Activated CD4-positive, alpha-beta T cell treated with anti-CD3 and anti-CD28 coated beads, Interleukin-2, Interleukin-6, amounts not matched to agents 100 ng/mL and 50 ng/mL, durations not matched to agents 16 hours and 8 hours (primary cell): Measurements from ENCODE around the gene KIF19.

Experiments used
- DNase-seq: peaks from one replicate; pipeline ENCODE4 v3.0.0-alpha.2; 2020

The KIF19 gene

GRCh38 chr17:74307984-74308773 is 17.8 kb upstream of the KIF19 start:
- DNase-seq, result no peak

DNA sequence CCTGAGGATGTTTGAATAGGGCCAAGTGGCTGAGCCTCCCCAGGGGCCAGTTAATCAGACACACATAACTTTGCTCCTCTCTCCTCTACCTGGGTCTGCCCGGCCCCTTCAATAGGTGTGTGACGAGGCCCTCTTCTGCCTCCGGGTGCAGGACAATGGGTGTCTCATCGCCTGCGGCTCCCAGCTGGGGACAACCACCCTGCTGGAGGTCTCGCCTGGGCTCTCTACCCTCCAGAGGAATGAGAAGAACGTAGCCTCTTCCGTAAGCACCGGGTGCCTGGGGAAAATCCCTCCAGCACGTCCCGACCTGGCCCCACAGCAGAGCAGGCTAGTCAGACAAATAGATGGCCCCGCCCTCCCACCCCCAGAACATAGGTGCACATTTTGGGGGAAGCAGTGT is 16.1 kb upstream of the KIF19 start:
- no peak for DNase-seq

DNA sequence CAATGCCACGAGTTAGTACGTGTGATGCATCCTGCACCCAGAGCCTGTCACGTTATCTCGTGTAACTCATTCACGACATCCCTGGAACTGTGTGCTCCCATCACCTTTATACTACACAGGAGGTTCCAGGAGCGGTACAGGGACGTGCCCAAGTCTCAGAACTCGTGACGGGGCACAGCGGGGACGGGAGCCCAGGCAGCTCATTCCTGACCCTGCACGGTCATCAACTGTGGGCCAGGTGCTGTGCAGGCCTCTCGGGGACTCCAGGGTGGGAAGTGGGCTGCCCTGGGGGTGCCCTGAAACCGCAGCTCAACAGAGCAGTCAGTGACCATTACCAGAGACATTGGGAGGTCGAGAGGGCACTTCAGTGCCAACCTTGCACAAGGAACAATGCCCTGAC is 11.1 kb upstream of the KIF19 start:
- no peak for DNase-seq

- no peak for DNase-seq
Observed at GRCh38 chr17:74316220-74316619, 9.8 kb upstream of the KIF19 start.

DNA sequence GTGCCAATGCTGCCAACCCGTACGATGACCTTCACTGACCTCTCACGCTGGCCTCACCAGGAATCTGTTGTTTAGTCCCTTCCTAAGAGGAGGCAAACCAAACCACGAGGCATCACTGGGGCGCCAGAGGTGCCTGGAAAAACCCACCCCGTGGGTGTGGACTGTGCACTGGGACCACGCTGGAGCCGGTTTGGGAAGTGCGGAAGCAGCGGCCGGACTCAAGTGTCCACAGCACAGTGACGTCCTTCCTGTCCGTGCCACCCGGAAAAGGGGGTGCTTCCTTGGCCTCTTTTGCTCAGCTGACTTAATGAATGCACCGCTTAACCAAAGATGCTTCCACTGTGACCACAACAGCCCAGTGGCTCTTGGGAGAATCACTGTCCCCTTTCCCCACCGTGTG is 9.0 kb upstream of the KIF19 start:
- no peak for DNase-seq

DNA sequence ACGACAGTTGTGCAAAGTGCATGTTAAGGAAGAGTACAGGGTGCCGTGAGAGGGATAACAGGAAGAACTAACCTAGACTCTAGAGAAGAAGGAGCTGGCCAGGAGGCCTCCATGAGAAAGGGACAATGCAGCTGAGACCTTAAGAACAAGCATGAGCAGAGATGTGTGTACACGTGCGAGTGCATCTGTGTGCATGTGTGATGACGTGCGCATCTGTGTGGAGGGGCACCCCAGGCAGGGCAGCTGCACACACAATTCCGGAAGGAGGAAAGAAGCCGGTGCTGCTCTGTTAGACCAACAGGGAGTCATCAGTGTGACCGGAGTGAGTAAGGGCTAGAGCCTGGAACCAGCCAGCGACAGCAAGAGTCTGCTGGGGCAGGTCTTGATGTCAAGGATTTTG is 7.6 kb upstream of the KIF19 start:
- DNase-seq, result no peak

- DNase-seq, result no peak
Observed at GRCh38 chr17:74324521-74324920, 1.5 kb upstream of the KIF19 start.

GRCh38 chr17:74325376-74325742 is 667 bp upstream of the KIF19 start:
- DNase-seq, result no peak

DNA sequence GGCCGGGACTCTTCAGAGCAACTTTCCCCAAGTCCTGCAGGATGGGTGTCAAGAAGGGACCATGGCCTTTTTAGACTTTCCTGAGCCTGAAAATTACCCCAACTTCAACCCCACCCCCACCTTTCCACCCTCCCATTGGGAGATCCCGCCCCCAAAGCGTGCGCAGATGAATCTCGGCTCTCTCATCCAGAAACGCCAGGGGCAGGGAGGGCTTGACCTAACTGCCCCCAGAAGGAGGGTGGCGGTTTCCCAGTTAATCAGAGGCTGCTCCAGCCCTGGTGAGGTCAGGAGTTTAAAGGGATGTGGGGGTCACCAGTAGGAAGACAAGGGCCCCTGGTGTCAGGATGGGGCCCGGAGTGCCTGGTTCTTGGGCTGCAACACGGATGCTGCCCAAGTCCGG is 480 bp downstream of the KIF19 start:
- no peak for DNase-seq

DNA sequence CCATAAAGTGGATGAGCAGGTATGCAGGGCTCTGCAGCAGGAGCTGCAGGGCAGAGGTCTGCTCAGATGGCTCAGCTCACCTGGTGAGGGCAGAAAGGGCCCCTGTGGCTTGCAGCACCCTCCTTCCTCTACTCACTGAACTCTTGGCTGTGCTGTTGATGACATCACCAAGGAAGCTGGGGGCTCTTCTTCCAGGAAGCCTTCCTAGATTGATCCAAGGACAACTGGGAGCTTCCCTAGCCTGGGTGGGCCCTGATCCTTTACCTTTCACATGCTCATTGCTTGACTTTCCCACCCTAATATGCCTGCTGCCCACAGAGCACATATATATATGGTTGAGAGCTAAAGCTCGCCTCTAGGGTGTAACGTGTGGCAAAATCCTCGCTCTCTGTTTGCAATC is 2.5 kb downstream of the KIF19 start:
- no peak for DNase-seq

DNA sequence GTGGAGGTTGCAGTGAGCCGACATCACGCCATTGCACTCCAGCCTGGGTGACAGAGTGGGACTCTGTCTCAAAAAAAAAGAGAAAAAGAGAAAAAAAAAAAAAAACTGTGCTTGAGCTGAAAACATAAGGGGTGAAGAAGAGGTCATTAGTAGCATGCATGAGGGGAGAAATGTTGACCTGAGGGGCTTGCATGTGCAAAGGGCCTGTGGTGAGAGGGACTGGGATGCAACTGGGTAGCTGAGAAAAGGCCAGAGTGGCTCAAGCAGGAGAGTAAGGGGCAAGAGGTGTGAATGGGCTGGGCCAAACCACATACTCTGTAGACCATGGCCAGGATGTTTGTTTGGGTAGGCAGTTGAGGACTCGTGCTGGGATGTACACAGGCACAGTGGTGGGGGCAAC is 3.4 kb downstream of the KIF19 start:
- DNase-seq, result no peak

DNA sequence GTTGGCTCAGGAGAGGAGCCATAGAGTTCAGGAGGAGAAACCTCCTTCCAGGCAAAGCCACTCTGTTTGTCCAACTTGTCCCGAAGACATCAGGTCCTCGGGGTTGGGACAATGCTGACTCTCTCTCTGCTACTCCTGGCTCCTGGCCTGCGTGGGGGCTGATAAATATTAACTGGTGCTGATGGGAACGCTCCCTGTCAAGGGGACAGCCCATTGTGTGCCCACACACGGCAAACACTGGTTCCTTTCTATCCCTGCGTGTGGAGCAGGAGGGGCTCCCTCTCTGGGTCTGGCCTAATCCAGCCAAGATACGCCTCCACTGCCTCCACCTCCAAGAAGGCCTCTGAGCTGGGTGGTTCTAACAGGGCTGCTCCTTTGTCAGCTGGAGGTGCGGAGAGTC is 4.4 kb downstream of the KIF19 start:
- no peak for DNase-seq

GRCh38 chr17:74332017-74332650 is 6.1 kb downstream of the KIF19 start:
- DNase-seq, result no peak

- DNase-seq, result no peak
Observed at GRCh38 chr17:74332763-74333283, 6.8 kb downstream of the KIF19 start.

- no peak for DNase-seq
Observed at GRCh38 chr17:74334393-74335039, 8.5 kb downstream of the KIF19 start.

DNA sequence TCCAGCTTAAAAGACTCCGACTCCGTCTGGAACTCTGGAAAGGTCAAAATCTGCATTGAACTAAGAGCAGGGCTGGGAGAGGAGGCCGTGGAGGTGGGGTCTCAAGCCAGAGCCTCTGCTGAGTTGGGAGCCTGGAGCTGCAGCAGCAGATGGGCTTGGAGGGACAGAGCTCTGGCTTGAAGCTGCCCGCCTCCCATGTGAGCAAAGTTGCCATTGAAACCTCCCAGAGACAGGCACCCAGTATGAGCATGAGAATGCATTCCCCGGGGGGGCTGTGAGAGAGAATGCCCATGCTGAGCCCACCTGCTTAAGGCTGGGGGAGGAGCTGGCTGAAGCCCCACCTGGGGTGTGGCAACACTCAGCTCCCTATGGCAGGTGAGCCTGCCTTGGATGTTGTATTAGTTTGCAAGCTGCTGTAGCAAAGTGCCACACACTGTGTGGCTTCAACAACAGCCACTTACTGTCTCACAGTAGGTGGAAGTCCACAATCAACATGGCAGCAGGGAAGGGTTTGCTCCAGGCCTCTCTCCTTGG is 9.6 kb downstream of the KIF19 start:
- no peak for DNase-seq

GRCh38 chr17:74336307-74336706 is 10.3 kb downstream of the KIF19 start:
- no peak for DNase-seq

- DNase-seq, result no peak
Observed at GRCh38 chr17:74337834-74338500, 11.9 kb downstream of the KIF19 start.

DNA sequence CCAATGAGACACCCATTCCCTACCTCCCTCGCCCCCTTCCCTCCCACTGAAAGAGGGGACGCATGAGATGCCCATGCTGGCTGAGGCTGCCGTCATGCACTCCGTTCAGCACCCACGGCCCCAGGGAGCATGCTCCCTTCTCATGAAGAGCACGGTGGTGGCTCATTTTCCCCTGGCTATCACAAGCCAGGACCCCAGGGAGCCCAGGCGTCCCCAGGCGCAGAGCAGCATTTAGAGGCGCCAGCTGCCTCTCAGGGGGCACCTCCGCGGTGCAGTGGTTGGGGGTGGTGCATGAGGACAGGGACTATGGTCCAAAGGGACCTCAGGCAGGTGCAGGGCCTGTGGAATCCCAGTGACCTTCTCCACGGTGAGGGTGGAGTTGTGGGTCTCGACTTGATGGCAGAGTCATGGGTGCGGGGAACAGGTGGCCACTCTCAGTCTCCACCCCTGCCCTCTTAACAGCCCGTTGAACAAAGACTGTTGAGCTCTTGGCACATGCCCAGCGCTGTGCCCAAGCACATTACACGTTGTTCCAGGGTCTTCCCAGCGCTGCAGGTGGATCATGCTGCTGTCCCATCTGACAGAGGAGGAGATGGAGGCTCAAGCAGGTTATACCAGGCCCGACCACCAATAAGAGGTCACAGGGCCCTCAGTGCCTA is 13.6 kb downstream of the KIF19 start:
- no peak for DNase-seq

DNA sequence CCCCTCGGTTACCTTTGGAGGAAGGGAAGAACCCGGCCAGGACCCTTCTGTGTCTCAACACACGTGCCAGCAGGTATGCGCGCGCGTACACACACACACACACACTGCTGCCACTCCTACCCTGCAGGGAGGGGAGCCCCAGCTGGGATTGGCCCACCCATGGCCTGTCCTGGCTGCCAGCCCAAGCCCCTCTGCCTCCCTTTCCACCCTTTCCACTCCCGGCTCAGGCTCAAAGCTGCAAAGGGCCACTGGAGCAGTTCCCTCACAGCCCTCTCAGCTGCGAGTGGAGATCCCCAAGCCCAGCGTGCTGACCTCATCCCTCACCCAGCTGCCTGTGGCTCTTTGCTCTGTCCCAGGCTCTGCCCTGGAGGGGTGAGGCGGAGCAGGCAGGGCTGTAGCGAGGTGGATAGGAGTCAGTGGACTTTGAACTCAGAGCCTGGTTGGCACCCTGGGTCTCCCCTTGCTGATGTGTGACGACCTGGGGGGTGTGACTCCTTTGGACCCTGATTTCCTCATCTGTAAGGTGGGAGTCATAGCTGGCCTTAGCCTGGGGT is 14.5 kb downstream of the KIF19 start:
- no peak for DNase-seq

GRCh38 chr17:74342224-74342623 is 16.2 kb downstream of the KIF19 start:
- DNase-seq, result no peak

GRCh38 chr17:74343121-74343520 is 17.1 kb downstream of the KIF19 start:
- no peak for DNase-seq
